Activated CD4-positive, alpha-beta T cell treated with anti-CD3 and anti-CD28 coated beads, Interleukin-2, Interleukin-6, amounts not matched to agents 100 ng/mL and 50 ng/mL, durations not matched to agents 16 hours and 8 hours (primary cell): ENCODE results near the gene KAZN.

Source experiments
- DNase-seq: peaks from one replicate; pipeline ENCODE4 v3.0.0-alpha.2; 2020

KAZN gene

GRCh38 chr1:14679027-14679688 is 80.7 kb downstream of the KAZN start:
- DNase-seq: no peak

- DNase-seq: no peak
Observed at GRCh38 chr1:14681182-14681581, 82.7 kb downstream of the KAZN start.

GRCh38 chr1:14682941-14683621 is 84.6 kb downstream of the KAZN start:
- DNase-seq: no peak

GRCh38 chr1:14685078-14685477 is 86.6 kb downstream of the KAZN start:
- DNase-seq: no peak

- DNase-seq: no peak
Observed at GRCh38 chr1:14686701-14687100, 88.2 kb downstream of the KAZN start.

- no peak for DNase-seq
Observed at GRCh38 chr1:14687147-14687546, 88.7 kb downstream of the KAZN start.

- DNase-seq: no peak
Observed at GRCh38 chr1:14689996-14690615, 91.6 kb downstream of the KAZN start.

- DNase-seq: no peak
Observed at GRCh38 chr1:14693949-14694348, 95.5 kb downstream of the KAZN start.

- DNase-seq: no peak
Observed at GRCh38 chr1:14694589-14694988, 96.1 kb downstream of the KAZN start.

- no peak for DNase-seq
Observed at GRCh38 chr1:14696761-14697160, 98.3 kb downstream of the KAZN start.

GRCh38 chr1:14697353-14697752 is 98.9 kb downstream of the KAZN start:
- no peak for DNase-seq

- no peak for DNase-seq
Observed at GRCh38 chr1:14698314-14698713, 99.8 kb downstream of the KAZN start.

GRCh38 chr1:14699620-14700019 is 101.1 kb downstream of the KAZN start:
- no peak for DNase-seq

- no peak for DNase-seq
Observed at GRCh38 chr1:14704846-14705245, 106.4 kb downstream of the KAZN start.

- DNase-seq: no peak
Observed at GRCh38 chr1:14705824-14706223, 107.3 kb downstream of the KAZN start.

- no peak for DNase-seq
Observed at GRCh38 chr1:14706631-14707030, 108.1 kb downstream of the KAZN start.

- no peak for DNase-seq
Observed at GRCh38 chr1:14707531-14708445, 109.3 kb downstream of the KAZN start.

GRCh38 chr1:14710331-14710730 is 111.8 kb downstream of the KAZN start:
- DNase-seq: no peak

- DNase-seq: no peak
Observed at GRCh38 chr1:14712136-14712535, 113.7 kb downstream of the KAZN start.

GRCh38 chr1:14713077-14713476 is 114.6 kb downstream of the KAZN start:
- no peak for DNase-seq

- no peak for DNase-seq
Observed at GRCh38 chr1:14715266-14715665, 116.8 kb downstream of the KAZN start.

- DNase-seq: no peak
Observed at GRCh38 chr1:14715802-14716201, 117.3 kb downstream of the KAZN start.

- DNase-seq: no peak
Observed at GRCh38 chr1:14716474-14716873, 118.0 kb downstream of the KAZN start.
